ENCODE data around the gene FTO. TPM values are rescaled to one million over a fixed set of nuclear protein-coding genes. Genes with fewer than 3 reads are reported as not detected.

Gene FTO
- total and polyA plus RNA-seq, 2 of the 13 experiments (the other 11 are each of a cell fraction or from before 2014, with no cell fraction given): 41.6 to 55.8 TPM

DNA sequence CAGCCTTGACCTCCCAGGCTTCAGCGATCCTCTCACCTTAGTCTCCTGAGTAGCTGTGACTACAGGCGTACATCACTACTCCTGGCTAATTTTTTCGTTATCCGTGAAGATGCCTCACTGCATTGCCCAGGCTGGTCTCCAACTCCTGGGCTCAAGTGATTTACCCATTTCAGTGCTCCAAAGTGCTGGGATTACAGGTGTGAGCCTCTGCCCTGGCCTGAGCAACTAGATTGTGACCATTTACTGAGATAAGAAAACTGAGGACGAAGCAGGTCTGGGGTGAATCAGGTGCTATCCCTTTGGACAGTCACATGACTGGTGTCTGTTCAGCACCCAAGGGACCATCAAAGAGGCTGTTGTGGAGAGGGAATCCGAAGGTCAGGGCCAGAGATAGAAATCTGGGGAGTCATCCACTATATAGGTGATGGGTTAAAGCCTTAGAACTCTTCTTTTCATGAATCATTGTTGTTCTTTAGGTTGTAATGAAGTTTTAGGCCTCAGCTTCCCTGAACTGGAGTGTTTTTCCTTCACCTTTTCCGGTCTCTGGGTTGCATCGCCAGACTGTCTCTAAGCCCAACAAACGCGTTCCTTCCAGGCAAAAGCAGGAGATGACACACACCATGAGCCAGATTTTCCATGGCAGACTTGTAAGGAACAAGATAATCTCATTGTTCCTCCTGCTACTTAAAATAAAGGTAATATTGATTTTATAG is 62.5 kb downstream of the FTO start (continued):
- TF ChIP-seq, protein P1, sequence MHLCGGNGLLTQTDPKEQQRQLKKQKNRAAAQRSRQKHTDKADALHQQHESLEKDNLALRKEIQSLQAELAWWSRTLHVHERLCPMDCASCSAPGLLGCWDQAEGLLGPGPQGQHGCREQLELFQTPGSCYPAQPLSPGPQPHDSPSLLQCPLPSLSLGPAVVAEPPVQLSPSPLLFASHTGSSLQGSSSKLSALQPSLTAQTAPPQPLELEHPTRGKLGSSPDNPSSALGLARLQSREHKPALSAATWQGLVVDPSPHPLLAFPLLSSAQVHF (CRISPR knock-in tag; IDR thresholded peaks at IDR 0.05): no peak
- TF ChIP-seq CBFB (CRISPR knock-in tag; IDR thresholded peaks at IDR 0.05) (no peak), ZNF777 (CRISPR knock-in tag; IDR thresholded peaks at IDR 0.05) (no peak), ZNF563 (CRISPR knock-in tag; IDR thresholded peaks at IDR 0.05) (no peak), NR2F1 (CRISPR knock-in tag; IDR thresholded peaks at IDR 0.05) (peak; percentile 39 to 88; a peak in 3 of 4 replicates), NFE2L2 (IDR thresholded peaks at IDR 0.05; ENCODE audit: low read length) (peak; percentile 85), ESRRA (CRISPR knock-in tag; IDR thresholded peaks at IDR 0.05; ENCODE audit: low read depth) (0 out of 2 replicates have a peak, but pooled peaks have one; percentile 24)
- TF ChIP-seq, protein P2, sequence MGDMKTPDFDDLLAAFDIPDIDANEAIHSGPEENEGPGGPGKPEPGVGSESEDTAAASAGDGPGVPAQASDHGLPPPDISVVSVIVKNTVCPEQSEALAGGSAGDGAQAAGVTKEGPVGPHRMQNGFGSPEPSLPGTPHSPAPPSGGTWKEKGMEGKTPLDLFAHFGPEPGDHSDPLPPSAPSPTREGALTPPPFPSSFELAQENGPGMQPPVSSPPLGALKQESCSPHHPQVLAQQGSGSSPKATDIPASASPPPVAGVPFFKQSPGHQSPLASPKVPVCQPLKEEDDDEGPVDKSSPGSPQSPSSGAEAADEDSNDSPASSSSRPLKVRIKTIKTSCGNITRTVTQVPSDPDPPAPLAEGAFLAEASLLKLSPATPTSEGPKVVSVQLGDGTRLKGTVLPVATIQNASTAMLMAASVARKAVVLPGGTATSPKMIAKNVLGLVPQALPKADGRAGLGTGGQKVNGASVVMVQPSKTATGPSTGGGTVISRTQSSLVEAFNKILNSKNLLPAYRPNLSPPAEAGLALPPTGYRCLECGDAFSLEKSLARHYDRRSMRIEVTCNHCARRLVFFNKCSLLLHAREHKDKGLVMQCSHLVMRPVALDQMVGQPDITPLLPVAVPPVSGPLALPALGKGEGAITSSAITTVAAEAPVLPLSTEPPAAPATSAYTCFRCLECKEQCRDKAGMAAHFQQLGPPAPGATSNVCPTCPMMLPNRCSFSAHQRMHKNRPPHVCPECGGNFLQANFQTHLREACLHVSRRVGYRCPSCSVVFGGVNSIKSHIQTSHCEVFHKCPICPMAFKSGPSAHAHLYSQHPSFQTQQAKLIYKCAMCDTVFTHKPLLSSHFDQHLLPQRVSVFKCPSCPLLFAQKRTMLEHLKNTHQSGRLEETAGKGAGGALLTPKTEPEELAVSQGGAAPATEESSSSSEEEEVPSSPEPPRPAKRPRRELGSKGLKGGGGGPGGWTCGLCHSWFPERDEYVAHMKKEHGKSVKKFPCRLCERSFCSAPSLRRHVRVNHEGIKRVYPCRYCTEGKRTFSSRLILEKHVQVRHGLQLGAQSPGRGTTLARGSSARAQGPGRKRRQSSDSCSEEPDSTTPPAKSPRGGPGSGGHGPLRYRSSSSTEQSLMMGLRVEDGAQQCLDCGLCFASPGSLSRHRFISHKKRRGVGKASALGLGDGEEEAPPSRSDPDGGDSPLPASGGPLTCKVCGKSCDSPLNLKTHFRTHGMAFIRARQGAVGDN (CRISPR knock-in tag; IDR thresholded peaks at IDR 0.05): peak; percentile 45; the same call in 1 of the 2 replicates
- TF ChIP-seq, protein P3, sequence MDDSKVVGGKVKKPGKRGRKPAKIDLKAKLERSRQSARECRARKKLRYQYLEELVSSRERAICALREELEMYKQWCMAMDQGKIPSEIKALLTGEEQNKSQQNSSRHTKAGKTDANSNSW (CRISPR knock-in tag; IDR thresholded peaks at IDR 0.05; ENCODE audit: borderline replicate concordance): no peak
- TF ChIP-seq, protein P4, sequence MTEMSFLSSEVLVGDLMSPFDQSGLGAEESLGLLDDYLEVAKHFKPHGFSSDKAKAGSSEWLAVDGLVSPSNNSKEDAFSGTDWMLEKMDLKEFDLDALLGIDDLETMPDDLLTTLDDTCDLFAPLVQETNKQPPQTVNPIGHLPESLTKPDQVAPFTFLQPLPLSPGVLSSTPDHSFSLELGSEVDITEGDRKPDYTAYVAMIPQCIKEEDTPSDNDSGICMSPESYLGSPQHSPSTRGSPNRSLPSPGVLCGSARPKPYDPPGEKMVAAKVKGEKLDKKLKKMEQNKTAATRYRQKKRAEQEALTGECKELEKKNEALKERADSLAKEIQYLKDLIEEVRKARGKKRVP (CRISPR knock-in tag; IDR thresholded peaks at IDR 0.05): peak in 1 of 2 experiments; percentile 83; a peak in 1 of 4 replicates
- TF ChIP-seq, protein P5, sequence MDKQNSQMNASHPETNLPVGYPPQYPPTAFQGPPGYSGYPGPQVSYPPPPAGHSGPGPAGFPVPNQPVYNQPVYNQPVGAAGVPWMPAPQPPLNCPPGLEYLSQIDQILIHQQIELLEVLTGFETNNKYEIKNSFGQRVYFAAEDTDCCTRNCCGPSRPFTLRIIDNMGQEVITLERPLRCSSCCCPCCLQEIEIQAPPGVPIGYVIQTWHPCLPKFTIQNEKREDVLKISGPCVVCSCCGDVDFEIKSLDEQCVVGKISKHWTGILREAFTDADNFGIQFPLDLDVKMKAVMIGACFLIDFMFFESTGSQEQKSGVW (CRISPR knock-in tag; IDR thresholded peaks at IDR 0.05; ENCODE audit: borderline replicate concordance): no peak
- TF ChIP-seq, protein P6, sequence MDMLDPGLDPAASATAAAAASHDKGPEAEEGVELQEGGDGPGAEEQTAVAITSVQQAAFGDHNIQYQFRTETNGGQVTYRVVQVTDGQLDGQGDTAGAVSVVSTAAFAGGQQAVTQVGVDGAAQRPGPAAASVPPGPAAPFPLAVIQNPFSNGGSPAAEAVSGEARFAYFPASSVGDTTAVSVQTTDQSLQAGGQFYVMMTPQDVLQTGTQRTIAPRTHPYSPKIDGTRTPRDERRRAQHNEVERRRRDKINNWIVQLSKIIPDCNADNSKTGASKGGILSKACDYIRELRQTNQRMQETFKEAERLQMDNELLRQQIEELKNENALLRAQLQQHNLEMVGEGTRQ (IDR thresholded peaks at IDR 0.05; ENCODE audit: low read depth, low read length): peak; percentile 88
- TF ChIP-seq, protein P6 (CRISPR knock-in tag; IDR thresholded peaks at IDR 0.05; ENCODE audit: borderline replicate concordance): peak; percentile 88; the same call in 1 of the 2 replicates
- TF ChIP-seq, protein P7, sequence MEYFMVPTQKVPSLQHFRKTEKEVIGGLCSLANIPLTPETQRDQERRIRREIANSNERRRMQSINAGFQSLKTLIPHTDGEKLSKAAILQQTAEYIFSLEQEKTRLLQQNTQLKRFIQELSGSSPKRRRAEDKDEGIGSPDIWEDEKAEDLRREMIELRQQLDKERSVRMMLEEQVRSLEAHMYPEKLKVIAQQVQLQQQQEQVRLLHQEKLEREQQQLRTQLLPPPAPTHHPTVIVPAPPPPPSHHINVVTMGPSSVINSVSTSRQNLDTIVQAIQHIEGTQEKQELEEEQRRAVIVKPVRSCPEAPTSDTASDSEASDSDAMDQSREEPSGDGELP (IDR thresholded peaks at IDR 0.05; ENCODE audit: borderline replicate concordance, low read depth): peak; percentile 48; the same call in 1 of the 2 replicates
